Measurements from ENCODE around the gene ITSN1. TPM values are rescaled to one million over a fixed set of nuclear protein-coding genes. Genes with fewer than 3 reads are reported as not detected.

Gene ITSN1
- total RNA-seq, 3 donors from 2014 or later, result 2.1 to 2.5 (median 2.4) TPM

DNA sequence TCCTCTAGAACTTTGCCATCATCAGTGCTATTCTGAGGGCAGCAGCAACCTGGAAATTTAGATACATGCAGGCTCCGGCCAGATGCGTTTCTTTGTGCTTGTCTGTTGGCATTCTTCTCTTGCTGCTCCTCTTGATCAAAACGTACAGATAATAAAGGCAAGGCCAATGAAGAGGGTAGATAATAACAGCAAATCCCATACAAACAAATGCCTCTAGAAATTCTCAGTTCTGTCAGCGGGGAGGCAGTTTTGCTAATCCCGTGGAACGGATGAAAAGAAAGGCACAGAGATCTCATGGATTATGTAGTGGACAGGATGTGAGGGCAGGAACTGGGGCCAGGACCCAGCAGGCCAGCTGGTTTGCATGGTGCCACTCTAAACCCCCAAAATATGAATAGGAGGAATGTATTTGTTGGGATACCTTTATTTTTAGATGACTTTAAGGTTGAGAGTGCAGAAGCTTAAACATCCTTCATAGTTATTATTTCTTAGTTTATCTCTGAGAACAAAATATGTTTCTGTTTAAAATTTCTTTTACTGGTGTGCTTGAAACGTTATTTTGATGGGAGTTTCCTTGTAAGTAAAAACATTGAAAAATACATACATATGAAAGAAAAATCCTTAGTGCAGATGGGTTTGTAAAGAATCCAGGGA, 1.5 kb downstream of the ITSN1 start:
- no peak for ATAC-seq
- Mint-ChIP-seq H3K4me3 (peak overlapping the region; percentile 88), H3K36me3 (ENCODE audit: insufficient read depth) (no peaks in the 10 kb centered on the region), H3K9me3 (no peaks in the 10 kb centered on the region), H3K4me1 (ENCODE audit: low read depth) (peaks cover 15% of the 10 kb centered on the region), H3K27me3 (ENCODE audit: low read depth) (peaks cover 19% of the 10 kb centered on the region)
- no peak for DNase-seq

DNA sequence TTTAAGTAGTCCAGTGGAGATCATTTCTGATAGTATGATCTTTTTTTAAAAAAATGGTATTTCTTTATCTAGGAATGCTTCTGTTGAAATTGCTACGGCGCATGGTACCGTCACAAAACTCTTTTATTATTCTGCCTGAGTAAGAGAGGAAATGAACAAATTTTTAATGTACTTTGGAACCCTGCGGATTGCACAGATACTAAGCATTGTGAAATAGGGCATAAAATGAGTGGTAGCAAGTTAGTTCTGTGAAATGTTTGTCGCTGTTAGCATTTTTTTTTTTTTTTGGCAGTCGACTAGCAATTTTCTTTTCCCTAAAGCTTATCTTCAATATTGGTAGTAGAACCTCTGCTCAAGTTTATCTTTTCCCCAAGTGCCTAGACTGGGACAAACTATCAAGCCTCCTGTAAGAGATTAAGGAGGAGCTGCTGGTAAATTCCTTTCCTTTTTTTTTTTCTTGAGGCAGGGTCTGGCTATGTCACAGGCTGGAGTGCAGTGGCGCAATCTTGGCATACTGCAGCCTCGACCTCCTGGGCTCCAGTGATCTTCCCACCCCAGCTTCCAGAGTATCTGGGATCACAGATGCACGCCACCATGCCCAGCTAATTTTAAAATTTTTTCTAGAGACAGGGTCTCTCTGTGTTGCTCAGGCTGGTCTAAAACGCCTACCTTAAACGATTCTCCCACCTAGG, 2.2 kb downstream of the ITSN1 start:
- no peak overlapping the region for H3K4me3 Mint-ChIP-seq

DNA sequence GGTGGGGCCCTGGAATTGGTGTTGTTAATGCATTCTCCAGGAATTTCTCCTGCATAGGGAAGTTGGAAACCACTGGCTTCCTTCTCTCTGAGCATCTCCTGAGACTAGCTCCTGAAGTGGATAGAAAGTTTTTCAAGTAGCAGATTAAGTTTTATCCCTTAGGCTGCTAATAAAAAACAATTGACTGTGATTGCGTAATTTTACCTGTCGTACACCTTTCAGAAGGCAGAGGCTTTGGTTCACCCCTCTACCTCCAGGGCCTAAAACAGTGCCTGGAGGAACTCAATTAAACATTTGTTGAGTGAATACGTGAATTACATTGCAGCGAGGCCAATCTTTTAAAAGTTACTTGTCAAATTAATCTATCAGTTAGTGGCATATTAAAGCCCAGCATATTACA, 3.4 kb downstream of the ITSN1 start:
- Mint-ChIP-seq H3K4me3 (no peak overlapping the region), H3K4me1 (ENCODE audit: low read depth) (peaks cover 11% of the 10 kb centered on the region)

More for the DNA sequence above, 2.2 kb downstream of the ITSN1 start:
- DNase-seq (no peak), ATAC-seq (no peak)
- Mint-ChIP-seq H3K9me3 (no peaks in the 10 kb centered on the region), H3K4me1 (ENCODE audit: low read depth) (peaks cover 15% of the 10 kb centered on the region), H3K27me3 (ENCODE audit: low read depth) (peaks cover 19% of the 10 kb centered on the region), H3K36me3 (ENCODE audit: insufficient read depth) (no peaks in the 10 kb centered on the region)

DNA sequence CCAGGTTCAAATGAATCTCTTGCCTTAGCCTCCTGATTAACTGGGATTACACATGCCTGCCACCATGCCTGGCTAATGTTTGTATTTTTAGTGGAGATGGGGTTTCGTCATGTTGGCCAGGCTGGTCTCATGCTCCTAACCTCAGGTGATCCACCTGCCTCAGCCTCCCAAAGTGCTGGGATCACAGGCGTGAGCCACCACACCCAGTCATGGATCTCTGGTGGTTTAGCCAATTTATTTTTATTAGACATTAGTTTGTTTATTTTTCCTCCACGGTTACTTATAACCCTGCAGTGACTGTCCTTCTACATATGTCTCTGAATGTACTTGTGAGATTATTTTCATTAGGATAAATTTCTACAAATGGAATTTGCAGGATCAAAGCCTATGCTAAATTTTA, 5.3 kb downstream of the ITSN1 start:
- DNase-seq (no peak), ATAC-seq (no peak)
- Mint-ChIP-seq H3K4me3 (no peak overlapping the region), H3K9me3 (no peaks in the 10 kb centered on the region), H3K36me3 (ENCODE audit: insufficient read depth) (no peaks in the 10 kb centered on the region), H3K27me3 (ENCODE audit: low read depth) (peaks cover 21% of the 10 kb centered on the region), H3K4me1 (ENCODE audit: low read depth) (peaks cover 5% of the 10 kb centered on the region)

More for the DNA sequence above, 3.4 kb downstream of the ITSN1 start:
- no peaks in the 10 kb centered on the region for H3K9me3 Mint-ChIP-seq
- DNase-seq (no peak), ATAC-seq (no peak)
- H3K27me3 Mint-ChIP-seq (ENCODE audit: low read depth), result peaks cover 19% of the 10 kb centered on the region
- no peaks in the 10 kb centered on the region for H3K36me3 Mint-ChIP-seq (ENCODE audit: insufficient read depth)

DNA sequence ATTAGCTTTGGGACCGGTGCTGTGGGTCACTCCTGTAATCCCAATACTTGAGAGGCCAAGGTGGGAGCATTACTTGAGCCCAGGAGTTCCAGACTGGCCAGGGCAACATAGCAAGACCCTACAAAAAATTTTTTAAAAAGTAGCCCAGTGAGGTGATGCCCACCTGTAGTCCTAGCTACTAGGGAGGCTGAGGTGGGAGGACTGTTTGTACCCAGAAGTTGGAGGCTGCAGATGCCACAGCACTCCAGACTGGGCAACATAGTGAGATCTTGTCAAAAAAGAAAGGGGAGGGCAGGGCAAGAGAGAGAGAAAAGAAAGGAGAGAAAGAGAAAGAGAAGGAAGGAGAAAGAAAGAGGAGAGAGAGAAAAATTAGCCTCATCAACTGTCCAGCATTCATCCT, 6.3 kb downstream of the ITSN1 start:
- H3K4me1 Mint-ChIP-seq (ENCODE audit: low read depth), result peaks cover 2% of the 10 kb centered on the region
- ATAC-seq, result no peak
- H3K4me3 Mint-ChIP-seq, result no peak overlapping the region
- H3K36me3 Mint-ChIP-seq (ENCODE audit: insufficient read depth), result no peaks in the 10 kb centered on the region
- H3K27me3 Mint-ChIP-seq (ENCODE audit: low read depth), result peaks cover 16% of the 10 kb centered on the region
- no peaks in the 10 kb centered on the region for H3K9me3 Mint-ChIP-seq
- no peak for DNase-seq

DNA sequence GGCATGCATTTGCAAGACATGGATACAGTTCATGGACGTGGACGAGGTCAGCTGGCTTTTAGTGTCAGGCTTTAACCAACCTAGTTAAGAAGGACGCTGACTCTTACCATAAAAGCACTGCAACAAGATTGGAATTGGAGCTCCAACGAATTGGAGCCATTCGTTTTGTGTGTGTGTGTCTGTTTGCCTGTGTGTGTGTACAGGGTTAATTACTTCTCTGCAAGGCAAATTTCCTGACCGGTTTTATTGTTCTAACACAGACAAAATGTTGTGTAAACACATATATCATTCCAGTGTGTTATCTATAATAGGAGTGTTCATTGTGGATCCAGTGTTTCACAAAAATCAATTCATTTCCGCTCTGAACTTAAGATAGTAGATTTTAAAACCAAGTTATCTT, 7.9 kb downstream of the ITSN1 start:
- Mint-ChIP-seq H3K4me3 (no peak overlapping the region), H3K4me1 (ENCODE audit: low read depth) (no peaks in the 10 kb centered on the region), H3K36me3 (ENCODE audit: insufficient read depth) (no peaks in the 10 kb centered on the region), H3K9me3 (no peaks in the 10 kb centered on the region), H3K27me3 (ENCODE audit: low read depth) (peaks cover 2% of the 10 kb centered on the region)
- DNase-seq (no peak), ATAC-seq (no peak)

DNA sequence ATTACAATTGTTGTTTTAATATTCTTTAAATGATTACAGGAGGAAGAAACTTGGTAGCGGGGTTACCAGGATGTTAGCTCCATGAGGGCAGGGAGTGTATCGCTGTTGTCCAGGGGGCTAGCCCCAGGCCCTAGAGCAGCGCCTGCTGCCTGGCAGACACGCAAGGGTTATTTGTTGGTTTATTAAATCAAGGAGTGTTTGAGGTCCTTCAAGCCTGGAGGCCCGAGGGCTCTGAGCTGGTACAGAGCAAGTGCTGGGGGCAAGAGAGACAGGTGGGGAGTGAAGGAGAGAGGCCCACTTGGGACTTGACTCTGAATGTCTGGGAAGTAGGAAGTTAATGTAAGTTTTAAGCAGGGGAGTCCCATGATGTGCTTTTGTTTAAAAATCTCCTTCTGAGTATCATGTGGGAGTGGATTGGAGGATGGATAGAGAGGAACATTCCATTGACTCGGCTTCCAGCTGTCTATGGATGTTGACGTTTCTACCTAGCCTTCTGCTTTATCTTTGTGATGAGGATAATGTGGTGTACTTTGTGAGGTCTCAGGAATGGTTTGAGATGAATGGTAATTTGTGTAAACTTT, 8.7 kb downstream of the ITSN1 start:
- ATAC-seq (no peak), DNase-seq (no peak)
- no peaks in the 10 kb centered on the region for H3K9me3 Mint-ChIP-seq
- no peak overlapping the region for H3K4me3 Mint-ChIP-seq
- no peaks in the 10 kb centered on the region for H3K4me1 Mint-ChIP-seq (ENCODE audit: low read depth)
- peaks cover 4% of the 10 kb centered on the region for H3K27me3 Mint-ChIP-seq (ENCODE audit: low read depth)
- no peaks in the 10 kb centered on the region for H3K36me3 Mint-ChIP-seq (ENCODE audit: insufficient read depth)

DNA sequence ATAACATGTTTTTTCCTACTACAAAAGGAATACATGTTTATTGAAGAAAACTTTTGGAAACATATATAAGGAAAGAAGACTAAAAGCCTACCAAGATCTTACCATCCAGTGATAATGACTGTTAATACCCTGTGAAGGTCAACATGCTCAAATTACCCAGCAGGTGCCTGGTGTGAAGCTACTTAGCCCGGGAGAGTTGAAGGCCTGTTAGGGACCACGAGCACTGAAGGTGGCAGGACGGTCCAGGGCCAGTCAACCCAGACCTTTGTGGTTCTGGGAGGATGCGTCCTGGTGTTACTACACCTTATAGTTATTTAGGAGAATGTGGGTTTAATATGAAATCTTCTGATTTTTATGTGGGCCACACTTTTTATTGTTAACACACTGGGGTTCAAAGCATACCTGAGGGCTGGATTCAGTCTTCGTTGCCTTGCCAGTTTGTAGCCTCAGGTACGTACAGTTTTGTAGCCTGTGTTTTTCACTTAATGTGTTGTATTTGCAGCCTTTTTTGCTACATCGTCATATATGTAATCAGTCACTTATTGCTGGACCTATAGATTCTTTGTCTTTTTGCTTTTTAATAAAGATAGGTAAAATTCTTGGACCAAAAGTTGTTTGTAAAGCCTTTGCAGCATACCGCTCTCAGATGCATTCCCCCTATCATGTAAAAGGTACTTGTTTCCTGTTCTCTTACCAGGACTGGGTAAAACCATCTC, 9.8 kb downstream of the ITSN1 start:
- Mint-ChIP-seq H3K4me3 (no peak overlapping the region), H3K4me1 (ENCODE audit: low read depth) (no peaks in the 10 kb centered on the region), H3K36me3 (ENCODE audit: insufficient read depth) (no peaks in the 10 kb centered on the region), H3K9me3 (no peaks in the 10 kb centered on the region), H3K27me3 (ENCODE audit: low read depth) (peaks cover 5% of the 10 kb centered on the region)
- DNase-seq (no peak), ATAC-seq (no peak)

DNA sequence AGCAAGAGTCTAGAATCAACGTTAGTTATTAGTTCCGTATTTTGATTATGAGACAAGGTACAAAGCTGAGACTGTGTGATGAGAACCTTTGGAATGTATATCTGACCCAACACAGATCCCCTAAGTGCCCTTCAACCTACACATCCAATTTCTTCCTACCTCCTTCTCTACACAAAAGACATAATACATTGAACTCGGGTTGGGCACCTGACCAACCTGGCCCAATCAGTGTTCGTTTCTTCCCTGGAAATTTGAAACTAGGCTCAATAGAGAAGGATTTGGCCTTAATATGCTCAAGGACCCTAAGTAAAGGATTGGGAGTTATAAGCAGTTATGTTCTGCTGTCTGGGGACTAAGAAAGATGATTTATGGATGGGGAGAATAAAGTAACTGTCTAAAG, 12.1 kb downstream of the ITSN1 start:
- H3K36me3 Mint-ChIP-seq (ENCODE audit: insufficient read depth), result no peaks in the 10 kb centered on the region
- DNase-seq, result no peak
- no peak for ATAC-seq
- H3K4me1 Mint-ChIP-seq (ENCODE audit: low read depth), result no peaks in the 10 kb centered on the region
- no peak overlapping the region for H3K4me3 Mint-ChIP-seq
- H3K27me3 Mint-ChIP-seq (ENCODE audit: low read depth), result peaks cover 12% of the 10 kb centered on the region
- no peaks in the 10 kb centered on the region for H3K9me3 Mint-ChIP-seq

DNA sequence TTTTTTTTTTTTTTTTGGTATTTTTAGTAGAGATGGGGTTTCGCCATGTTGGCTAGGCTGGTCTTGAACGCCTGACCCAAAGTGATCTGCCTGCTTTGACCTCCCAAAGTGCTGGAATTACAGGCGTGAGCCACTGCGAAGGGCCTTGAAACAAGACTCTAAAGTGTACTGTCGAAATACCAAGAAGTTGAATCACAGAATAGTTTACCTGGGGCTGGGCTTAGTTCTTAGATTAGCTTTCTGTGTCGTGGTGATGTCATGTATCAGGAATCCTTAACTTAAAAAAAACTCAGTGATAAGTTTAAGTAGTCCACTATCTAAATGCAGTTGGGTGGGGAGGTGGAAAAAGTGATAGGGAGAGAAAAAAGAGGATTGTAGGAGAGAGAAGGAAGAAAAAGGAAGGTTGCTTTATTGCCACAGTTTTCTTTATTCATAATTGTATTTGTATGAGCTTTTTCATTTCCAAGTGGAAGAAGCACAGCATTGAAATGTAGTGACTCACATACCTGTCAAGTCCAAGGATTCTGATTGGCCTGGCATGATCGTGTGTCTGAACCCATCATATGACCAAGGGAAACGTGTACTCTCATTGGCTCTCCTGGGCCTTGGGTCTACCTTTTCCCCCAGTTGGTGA, 13.4 kb downstream of the ITSN1 start:
- no peaks in the 10 kb centered on the region for H3K36me3 Mint-ChIP-seq (ENCODE audit: insufficient read depth)
- no peak for DNase-seq
- H3K4me1 Mint-ChIP-seq (ENCODE audit: low read depth), result no peaks in the 10 kb centered on the region

DNA sequence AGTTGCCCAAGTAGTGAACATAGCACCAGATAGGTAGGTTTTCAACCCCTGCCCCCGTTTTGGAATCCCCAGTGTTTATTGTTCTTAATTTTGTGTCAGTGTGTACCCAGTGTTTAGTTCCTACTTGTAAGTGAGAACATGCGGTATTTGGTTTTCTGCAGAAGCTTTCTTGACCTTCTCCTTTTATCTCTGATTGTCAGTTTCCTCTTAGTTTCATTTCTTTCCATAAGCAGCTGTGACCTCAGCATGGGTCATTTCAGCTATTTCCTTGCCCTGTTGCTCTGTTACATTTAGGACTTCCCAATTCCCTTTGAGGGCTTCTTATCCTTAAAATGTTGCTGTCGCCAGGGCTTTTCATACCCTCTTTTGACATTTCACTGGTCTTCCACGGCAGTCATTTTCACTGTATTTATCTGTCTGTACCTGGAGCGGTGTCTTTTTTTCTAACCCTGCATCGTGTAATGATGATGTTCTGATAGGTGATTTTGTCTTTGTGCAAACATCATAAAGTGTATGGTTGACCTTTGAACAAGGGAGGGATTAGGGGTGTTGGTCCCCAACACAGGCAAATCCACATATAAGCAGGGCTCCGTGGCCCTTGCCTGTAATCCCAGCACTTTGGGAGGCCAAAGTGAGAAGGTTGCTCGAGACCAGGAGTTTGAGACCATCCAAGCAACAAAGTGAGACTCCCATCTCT, 15.0 kb downstream of the ITSN1 start:
- Mint-ChIP-seq H3K4me3 (no peak overlapping the region), H3K36me3 (ENCODE audit: insufficient read depth) (no peaks in the 10 kb centered on the region), H3K4me1 (ENCODE audit: low read depth) (no peaks in the 10 kb centered on the region), H3K9me3 (peaks cover 10% of the 10 kb centered on the region), H3K27me3 (ENCODE audit: low read depth) (peaks cover 10% of the 10 kb centered on the region)
- DNase-seq, result no peak
- ATAC-seq, result no peak

More for the DNA sequence above, 13.4 kb downstream of the ITSN1 start:
- ATAC-seq, result no peak
- H3K27me3 Mint-ChIP-seq (ENCODE audit: low read depth), result peaks cover 12% of the 10 kb centered on the region
- no peak overlapping the region for H3K4me3 Mint-ChIP-seq
- no peaks in the 10 kb centered on the region for H3K9me3 Mint-ChIP-seq

DNA sequence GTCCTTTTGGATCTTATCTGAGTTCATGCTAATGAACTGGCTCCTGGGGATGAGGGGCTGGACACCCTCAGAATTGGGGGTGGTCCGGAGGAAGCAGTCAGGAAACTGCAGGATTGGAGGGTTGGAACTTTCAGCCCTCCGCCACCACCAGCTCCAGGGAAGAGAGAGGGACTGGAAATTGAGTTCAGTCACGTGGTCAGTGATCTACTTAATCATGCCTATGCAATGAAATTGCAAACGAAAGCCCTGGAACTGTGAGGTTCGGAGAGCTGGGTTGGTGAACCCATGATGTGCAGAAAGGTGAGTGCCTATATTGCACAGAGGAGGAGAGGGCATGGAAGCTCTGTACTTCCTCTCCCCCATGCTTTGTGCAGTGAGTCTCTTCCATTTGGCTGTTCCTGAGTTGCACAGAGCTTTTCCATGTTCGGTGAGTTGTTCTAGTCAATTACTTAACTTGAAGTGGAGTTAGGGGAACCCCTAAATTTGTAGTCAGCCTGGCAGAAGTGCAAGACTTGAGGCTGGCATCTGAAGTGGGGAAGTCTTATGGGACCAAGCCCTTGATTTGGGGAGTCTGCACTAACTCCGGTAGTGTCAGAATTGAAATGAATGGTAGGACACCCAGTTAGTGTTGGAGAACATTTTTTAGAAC, 16.7 kb downstream of the ITSN1 start:
- DNase-seq (no peak), ATAC-seq (no peak)
- no peaks in the 10 kb centered on the region for H3K36me3 Mint-ChIP-seq (ENCODE audit: insufficient read depth)
- H3K9me3 Mint-ChIP-seq, result peaks cover 10% of the 10 kb centered on the region
- no peak overlapping the region for H3K4me3 Mint-ChIP-seq
- H3K27me3 Mint-ChIP-seq (ENCODE audit: low read depth), result peaks cover 10% of the 10 kb centered on the region
- no peaks in the 10 kb centered on the region for H3K4me1 Mint-ChIP-seq (ENCODE audit: low read depth)

DNA sequence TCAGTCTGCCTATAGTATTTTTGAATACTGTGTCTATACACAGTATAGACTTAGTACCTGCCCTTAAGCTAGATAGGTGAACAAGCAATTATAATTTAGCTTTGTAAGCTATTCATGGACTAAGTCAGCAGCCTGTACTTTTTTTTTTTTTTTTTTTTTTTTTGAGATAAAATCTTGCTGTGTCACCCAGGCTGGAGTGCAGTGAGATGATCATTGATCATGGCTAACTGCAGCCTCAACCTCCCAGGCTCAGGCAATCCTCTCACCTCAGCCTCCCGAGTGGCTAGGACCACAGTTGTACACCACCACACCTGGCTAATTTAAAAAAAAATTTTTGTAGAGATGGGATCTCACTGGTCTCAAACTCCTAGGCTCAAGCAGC, 17.3 kb downstream of the ITSN1 start:
- Mint-ChIP-seq H3K4me1 (ENCODE audit: low read depth) (no peaks in the 10 kb centered on the region), H3K9me3 (peaks cover 10% of the 10 kb centered on the region), H3K27me3 (ENCODE audit: low read depth) (peaks cover 10% of the 10 kb centered on the region), H3K4me3 (no peak overlapping the region), H3K36me3 (ENCODE audit: insufficient read depth) (no peaks in the 10 kb centered on the region)
- ATAC-seq (no peak), DNase-seq (no peak)
